ENCODE data around the gene PTPRF. TPM values are rescaled to one million over a fixed set of nuclear protein-coding genes. Genes with fewer than 3 reads are reported as not detected.

The PTPRF gene
- total RNA-seq, 1 donor from 2014 or later, result 478 TPM

- DNase-seq (ENCODE audit: low spot score), result no peak
Measured at GRCh38 chr1:43605157-43605556, 74.5 kb downstream of the PTPRF start.

DNA sequence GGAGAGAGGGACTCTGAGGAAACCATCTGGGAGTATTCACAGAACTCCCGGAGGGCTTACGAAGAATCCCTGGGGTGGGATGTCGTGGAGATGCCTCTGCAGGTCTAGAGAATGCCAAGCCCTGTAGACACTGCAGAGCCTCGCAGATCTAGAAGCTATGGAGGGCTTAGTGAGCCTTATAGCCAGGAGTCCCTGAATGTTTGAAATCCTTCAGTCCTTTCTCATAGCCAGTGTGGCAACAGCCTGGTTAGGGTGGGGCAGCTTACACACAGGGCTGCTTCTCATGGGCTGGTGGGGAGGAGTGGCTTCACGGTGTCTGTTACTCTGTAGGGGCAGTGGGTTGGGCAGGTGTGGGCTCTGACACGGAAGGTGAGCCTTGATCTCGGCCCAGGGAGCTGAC, 75.1 kb downstream of the PTPRF start:
- DNase-seq (ENCODE audit: low spot score), result no peak

DNA sequence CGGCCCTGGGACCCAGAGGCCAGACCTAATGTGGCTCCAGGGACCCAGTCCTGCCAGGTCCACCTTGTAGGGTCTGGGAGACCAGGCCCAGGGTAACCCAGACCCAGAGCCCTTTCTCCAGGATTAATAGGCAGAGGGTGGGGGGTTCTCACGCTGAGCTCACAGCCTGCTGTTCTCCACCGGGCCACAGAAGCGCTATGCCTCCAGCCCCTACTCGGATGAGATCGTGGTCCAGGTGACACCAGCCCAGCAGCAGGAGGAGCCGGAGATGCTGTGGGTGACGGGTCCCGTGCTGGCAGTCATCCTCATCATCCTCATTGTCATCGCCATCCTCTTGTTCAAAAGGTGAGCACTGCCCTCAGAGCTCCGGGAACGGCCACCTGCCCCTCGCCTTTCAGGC, 75.9 kb downstream of the PTPRF start:
- DNase-seq (ENCODE audit: low spot score), result no peak

DNA sequence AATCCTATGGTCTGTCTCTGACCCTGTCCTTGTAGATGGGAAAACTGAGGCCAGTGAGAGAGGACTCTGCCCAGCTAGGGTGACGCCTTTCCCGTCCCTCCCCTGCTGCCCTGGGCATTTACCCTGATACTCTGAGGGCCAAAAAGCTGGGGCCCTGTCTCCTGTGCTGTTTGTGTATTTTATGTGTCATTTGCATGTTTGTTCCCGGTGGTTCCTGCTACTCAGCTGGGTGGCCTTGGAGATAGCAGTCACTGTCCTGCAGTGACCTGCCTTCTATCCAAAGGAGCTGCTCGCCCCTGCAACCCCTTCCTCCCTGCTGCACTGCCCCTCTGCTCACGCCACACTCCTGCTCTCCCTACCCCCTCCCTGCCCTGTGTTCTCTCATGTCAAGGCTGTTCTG, 78.1 kb downstream of the PTPRF start:
- no peak for DNase-seq (ENCODE audit: low spot score)

GRCh38 chr1:43610339-43610738, 79.7 kb downstream of the PTPRF start:
- DNase-seq (ENCODE audit: low spot score), result no peak

DNA sequence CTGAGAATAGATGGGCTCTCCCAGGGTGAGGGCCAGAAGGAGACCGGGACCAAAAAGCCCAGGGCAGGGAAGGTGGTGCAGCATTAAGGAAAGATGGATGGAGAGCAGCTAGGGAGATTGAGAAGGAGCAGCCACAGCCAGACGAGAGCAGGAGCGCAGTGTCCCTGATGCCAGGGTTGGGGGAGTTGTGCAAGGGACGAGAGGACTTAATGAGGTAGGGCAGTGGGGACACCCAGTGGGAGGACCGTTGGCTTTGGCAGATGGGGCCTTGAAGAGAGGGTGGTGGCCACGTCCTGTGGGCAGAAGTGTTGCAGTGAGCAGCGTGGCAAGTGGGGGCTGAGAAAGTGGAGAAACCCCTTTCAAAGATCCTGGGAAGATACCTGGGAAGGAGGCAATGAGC, 81.3 kb downstream of the PTPRF start:
- no peak for DNase-seq (ENCODE audit: low spot score)

GRCh38 chr1:43612406-43612805, 81.7 kb downstream of the PTPRF start:
- no peak for DNase-seq (ENCODE audit: low spot score)

- no peak for DNase-seq (ENCODE audit: low spot score)
Measured at GRCh38 chr1:43613075-43613942, 82.6 kb downstream of the PTPRF start.

GRCh38 chr1:43614211-43614610, 83.5 kb downstream of the PTPRF start:
- no peak for DNase-seq (ENCODE audit: low spot score)

DNA sequence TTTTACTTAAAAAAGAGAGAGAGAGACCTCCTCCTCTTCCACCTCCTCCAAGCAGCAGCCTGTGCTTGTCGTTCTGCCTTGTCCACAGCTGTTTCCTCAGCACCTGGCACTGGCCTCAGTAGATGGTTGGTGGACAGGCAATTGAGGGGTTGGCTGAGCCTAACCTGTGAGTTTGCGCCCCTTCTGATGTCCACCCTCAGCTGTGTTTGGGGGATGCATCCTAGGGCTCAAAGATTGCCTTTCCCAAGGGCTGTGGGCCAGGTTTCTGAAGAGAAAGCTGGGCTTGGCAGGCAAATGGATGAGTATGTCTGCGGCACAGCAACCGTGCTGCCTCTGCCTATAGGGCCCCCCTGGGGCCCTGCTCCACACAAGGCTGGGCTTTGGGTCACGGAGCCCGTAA, 84.2 kb downstream of the PTPRF start:
- no peak for DNase-seq (ENCODE audit: low spot score)

- DNase-seq (ENCODE audit: low spot score), result no peak
Measured at GRCh38 chr1:43616383-43616782, 85.7 kb downstream of the PTPRF start.

DNA sequence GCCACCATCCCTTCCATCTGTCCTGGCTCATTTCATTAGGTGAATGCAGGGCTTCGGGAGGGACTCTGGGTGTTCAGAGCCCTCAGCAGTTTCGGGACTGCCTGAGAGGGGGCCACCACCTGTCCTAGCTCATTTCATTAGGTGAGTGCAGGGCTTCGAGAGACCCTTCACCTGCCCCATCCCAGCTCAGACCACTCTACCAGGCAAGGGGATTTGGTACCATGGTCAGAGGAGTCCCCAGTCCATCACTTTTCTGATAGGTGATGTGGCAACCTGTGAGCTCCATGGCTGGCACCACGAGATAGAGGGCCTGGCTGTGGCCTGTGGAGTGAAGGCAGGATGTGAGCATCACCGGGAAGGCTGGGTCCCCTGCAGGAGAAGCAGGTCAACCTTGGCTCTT, 86.3 kb downstream of the PTPRF start:
- no peak for DNase-seq (ENCODE audit: low spot score)

GRCh38 chr1:43617668-43618067, 87.0 kb downstream of the PTPRF start:
- DNase-seq (ENCODE audit: low spot score), result no peak

GRCh38 chr1:43618521-43619313, 88.0 kb downstream of the PTPRF start:
- DNase-seq (ENCODE audit: low spot score), result no peak

DNA sequence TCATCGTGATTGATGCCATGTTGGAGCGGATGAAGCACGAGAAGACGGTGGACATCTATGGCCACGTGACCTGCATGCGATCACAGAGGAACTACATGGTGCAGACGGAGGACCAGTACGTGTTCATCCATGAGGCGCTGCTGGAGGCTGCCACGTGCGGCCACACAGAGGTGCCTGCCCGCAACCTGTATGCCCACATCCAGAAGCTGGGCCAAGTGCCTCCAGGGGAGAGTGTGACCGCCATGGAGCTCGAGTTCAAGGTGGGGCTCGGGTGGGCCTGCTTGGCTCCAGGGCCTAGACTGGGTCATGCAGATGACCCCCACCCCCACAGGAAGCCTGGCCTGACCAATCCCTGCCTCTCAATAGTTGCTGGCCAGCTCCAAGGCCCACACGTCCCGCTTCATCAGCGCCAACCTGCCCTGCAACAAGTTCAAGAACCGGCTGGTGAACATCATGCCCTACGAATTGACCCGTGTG, 88.7 kb downstream of the PTPRF start:
- DNase-seq (ENCODE audit: low spot score), result no peak

GRCh38 chr1:43619996-43620920, 89.6 kb downstream of the PTPRF start:
- DNase-seq (ENCODE audit: low spot score), result no peak

- DNase-seq (ENCODE audit: low spot score), result no peak
Measured at GRCh38 chr1:43620956-43621355, 90.3 kb downstream of the PTPRF start.

DNA sequence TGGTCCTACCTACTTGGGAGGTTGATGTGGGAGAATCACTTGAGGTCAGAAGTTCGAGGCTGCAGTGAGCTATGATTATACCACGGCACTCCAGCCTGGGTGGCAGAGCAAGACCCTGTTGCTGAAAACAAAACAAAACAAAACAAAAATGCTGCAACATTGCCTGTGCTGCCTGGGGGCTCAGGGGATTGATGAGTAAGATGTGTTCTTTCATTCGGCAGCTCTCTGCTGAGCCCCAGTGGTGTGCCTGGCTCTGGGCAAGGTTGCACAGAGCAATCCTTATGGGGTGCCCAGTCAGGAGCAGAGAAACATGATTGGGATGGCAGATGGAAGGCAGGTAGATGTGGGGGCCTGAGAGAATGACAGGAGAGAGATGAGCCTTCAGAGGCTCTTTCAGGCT, 90.7 kb downstream of the PTPRF start:
- DNase-seq (ENCODE audit: low spot score), result no peak

DNA sequence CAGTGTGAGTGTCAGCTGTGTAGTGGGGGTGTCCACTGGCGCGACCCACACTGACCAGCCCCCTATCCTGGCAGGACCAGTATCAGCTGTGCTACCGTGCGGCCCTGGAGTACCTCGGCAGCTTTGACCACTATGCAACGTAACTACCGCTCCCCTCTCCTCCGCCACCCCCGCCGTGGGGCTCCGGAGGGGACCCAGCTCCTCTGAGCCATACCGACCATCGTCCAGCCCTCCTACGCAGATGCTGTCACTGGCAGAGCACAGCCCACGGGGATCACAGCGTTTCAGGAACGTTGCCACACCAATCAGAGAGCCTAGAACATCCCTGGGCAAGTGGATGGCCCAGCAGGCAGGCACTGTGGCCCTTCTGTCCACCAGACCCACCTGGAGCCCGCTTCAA, 91.2 kb downstream of the PTPRF start:
- no peak for DNase-seq (ENCODE audit: low spot score)

DNA sequence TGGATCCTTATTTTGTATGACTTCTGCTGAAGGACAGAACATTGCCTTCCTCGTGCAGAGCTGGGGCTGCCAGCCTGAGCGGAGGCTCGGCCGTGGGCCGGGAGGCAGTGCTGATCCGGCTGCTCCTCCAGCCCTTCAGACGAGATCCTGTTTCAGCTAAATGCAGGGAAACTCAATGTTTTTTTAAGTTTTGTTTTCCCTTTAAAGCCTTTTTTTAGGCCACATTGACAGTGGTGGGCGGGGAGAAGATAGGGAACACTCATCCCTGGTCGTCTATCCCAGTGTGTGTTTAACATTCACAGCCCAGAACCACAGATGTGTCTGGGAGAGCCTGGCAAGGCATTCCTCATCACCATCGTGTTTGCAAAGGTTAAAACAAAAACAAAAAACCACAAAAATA, 91.8 kb downstream of the PTPRF start:
- DNase-seq (ENCODE audit: low spot score), result no peak

- no peak for DNase-seq (ENCODE audit: low spot score)
Measured at GRCh38 chr1:43622901-43623780, 92.5 kb downstream of the PTPRF start.
